ENCODE measurements around the gene CDC42EP4.

DNA sequence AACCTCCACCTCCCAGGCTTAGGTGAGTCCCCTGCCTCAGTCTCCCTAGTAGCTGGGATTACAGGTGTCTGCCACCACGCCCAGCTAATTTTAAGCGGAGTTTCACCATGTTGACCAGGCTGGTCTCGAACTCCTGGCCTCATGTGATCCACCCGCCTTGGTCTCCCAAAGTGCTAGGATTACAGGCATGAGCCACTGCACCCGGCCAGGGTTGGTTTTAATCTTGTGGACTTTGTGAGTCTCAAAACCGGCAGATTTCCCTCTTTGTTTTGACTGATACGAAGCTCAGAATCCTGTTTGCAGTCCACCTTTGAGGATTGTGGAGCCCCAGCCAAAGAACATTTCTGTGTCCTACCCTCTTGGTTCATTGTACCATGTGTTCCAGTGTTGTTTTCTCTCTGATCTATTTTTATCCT, 33.7 kb downstream of the CDC42EP4 start:
- no peak for TF ChIP-seq POLR2A (IDR thresholded peaks at IDR 0.05; ENCODE audit: low read depth, low read length)
- TF ChIP-seq, protein P1, sequence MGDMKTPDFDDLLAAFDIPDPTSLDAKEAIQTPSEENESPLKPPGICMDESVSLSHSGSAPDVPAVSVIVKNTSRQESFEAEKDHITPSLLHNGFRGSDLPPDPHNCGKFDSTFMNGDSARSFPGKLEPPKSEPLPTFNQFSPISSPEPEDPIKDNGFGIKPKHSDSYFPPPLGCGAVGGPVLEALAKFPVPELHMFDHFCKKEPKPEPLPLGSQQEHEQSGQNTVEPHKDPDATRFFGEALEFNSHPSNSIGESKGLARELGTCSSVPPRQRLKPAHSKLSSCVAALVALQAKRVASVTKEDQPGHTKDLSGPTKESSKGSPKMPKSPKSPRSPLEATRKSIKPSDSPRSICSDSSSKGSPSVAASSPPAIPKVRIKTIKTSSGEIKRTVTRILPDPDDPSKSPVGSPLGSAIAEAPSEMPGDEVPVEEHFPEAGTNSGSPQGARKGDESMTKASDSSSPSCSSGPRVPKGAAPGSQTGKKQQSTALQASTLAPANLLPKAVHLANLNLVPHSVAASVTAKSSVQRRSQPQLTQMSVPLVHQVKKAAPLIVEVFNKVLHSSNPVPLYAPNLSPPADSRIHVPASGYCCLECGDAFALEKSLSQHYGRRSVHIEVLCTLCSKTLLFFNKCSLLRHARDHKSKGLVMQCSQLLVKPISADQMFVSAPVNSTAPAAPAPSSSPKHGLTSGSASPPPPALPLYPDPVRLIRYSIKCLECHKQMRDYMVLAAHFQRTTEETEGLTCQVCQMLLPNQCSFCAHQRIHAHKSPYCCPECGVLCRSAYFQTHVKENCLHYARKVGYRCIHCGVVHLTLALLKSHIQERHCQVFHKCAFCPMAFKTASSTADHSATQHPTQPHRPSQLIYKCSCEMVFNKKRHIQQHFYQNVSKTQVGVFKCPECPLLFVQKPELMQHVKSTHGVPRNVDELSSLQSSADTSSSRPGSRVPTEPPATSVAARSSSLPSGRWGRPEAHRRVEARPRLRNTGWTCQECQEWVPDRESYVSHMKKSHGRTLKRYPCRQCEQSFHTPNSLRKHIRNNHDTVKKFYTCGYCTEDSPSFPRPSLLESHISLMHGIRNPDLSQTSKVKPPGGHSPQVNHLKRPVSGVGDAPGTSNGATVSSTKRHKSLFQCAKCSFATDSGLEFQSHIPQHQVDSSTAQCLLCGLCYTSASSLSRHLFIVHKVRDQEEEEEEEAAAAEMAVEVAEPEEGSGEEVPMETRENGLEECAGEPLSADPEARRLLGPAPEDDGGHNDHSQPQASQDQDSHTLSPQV (IDR thresholded peaks at IDR 0.05) = no peak
- TF ChIP-seq CHD1 (IDR thresholded peaks at IDR 0.05; ENCODE audit: low read depth, low read length) = no peak
- no peak for TF ChIP-seq HDAC2 (IDR thresholded peaks at IDR 0.05)
- TF ChIP-seq, protein P2, sequence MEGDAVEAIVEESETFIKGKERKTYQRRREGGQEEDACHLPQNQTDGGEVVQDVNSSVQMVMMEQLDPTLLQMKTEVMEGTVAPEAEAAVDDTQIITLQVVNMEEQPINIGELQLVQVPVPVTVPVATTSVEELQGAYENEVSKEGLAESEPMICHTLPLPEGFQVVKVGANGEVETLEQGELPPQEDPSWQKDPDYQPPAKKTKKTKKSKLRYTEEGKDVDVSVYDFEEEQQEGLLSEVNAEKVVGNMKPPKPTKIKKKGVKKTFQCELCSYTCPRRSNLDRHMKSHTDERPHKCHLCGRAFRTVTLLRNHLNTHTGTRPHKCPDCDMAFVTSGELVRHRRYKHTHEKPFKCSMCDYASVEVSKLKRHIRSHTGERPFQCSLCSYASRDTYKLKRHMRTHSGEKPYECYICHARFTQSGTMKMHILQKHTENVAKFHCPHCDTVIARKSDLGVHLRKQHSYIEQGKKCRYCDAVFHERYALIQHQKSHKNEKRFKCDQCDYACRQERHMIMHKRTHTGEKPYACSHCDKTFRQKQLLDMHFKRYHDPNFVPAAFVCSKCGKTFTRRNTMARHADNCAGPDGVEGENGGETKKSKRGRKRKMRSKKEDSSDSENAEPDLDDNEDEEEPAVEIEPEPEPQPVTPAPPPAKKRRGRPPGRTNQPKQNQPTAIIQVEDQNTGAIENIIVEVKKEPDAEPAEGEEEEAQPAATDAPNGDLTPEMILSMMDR (IDR thresholded peaks at IDR 0.05 in 2 of 3, conservative IDR thresholded peaks at IDR 0.05 in 1 of 3; ENCODE audit: control insufficient read depth in 2 of 3, extremely low read depth in 1 of 3, insufficient read depth in 1 of 3, low read depth in 3 of 3, low read length in 3 of 3) = no peak
- TF ChIP-seq EP300 (IDR thresholded peaks at IDR 0.05; ENCODE audit: borderline replicate concordance in 1 of 2, control insufficient read depth in 1 of 2, low read depth in 2 of 2, low read length in 2 of 2) = no peak
- TF ChIP-seq EZH2 (IDR thresholded peaks at IDR 0.05; ENCODE audit: borderline replicate concordance, control insufficient read depth, low read depth, low read length) = no peak
- TF ChIP-seq, protein P3, sequence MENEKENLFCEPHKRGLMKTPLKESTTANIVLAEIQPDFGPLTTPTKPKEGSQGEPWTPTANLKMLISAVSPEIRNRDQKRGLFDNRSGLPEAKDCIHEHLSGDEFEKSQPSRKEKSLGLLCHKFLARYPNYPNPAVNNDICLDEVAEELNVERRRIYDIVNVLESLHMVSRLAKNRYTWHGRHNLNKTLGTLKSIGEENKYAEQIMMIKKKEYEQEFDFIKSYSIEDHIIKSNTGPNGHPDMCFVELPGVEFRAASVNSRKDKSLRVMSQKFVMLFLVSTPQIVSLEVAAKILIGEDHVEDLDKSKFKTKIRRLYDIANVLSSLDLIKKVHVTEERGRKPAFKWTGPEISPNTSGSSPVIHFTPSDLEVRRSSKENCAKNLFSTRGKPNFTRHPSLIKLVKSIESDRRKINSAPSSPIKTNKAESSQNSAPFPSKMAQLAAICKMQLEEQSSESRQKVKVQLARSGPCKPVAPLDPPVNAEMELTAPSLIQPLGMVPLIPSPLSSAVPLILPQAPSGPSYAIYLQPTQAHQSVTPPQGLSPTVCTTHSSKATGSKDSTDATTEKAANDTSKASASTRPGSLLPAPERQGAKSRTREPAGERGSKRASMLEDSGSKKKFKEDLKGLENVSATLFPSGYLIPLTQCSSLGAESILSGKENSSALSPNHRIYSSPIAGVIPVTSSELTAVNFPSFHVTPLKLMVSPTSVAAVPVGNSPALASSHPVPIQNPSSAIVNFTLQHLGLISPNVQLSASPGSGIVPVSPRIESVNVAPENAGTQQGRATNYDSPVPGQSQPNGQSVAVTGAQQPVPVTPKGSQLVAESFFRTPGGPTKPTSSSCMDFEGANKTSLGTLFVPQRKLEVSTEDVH (IDR thresholded peaks at IDR 0.05; ENCODE audit: low read depth, partially characterized antibody) = no peak
- TF ChIP-seq RELA (IDR thresholded peaks at IDR 0.05; ENCODE audit: borderline replicate concordance, partially characterized antibody) = no peak

Data from GM12878 (cell line).